IPS-NIHi7 (cell line): ENCODE results near the gene PCBP4.

ENCODE experiments used
- DNase-seq: peaks from one replicate; pipeline ENCODE4 v3.0.0; 2012; ENCODE audit warnings: mixed read lengths; ENCODE audit errors: extremely low spot score

PCBP4 gene

DNA sequence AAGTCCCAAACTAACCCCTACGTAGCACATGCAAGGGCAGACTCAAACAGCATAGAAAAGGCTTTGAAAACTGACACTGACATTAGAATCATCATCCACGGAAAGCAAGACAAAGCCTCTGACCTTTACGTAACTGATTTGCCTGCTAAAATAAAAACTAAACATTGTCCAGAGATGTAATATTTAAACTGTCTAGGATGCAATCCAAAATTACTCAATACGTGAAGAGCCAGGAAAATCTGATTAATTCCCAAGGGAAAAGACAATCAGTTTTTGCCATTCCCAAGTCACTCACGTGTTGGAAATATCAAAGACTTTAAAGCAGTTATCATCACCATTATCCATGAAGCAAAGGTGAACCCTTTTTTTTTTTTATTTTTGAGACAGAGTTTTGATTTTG is 50.8 kb downstream of the PCBP4 start:
- DNase-seq = no peak

DNA sequence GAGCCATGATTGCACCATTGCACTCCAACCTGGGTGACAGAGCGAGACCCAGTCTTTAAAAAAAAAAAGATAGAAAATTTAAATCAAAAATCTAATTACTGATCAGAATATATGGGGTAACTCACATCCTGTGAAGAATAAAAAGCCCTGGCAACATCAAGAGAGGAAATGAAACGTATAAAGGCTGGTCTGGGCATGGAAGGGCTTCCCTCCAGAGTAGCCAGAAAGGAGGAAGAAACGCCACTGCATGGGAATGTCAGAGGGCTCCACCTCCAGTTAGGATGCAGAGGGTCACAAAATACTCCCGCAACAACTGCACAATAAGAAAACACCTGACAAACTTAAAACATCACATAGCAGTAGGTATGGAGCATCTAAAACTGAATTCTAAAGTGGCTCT is 59.2 kb downstream of the PCBP4 start:
- no peak for DNase-seq
